AG09319 (cell line): ENCODE results near the gene ZBTB4.

Experiments
- DNase-seq: peaks from one replicate; pipeline ENCODE4 v3.0.0-alpha.2; 2010; ENCODE audit warnings: low read depth; ENCODE audit errors: extremely low read depth
- CTCF ChIP-seq: IDR thresholded peaks from 2 replicates; pipeline ENCODE4 v1.5.1; 2011; ENCODE audit warnings: low read depth, mild to moderate bottlenecking, inconsistent platforms, low read length, moderate library complexity

ZBTB4 gene

DNA sequence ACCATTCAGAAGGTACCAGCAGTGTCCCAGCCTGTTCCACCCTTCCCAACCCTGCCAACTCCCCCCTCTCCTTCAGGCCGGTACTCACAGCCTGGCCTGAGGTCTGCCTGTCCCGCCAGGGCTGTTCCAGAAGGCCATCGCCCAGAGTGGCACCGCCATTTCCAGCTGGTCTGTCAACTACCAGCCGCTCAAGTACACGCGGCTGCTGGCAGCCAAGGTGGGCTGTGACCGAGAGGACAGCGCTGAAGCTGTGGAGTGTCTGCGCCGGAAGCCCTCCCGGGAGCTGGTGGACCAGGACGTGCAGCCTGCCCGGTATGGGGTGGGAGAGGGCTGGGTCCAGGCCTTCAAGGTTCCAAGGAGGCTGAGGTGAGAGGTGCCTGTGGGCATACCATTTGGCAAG, 64.6 kb downstream of the ZBTB4 start:
- no peak for DNase-seq
- no peak for TF ChIP-seq CTCF

DNA sequence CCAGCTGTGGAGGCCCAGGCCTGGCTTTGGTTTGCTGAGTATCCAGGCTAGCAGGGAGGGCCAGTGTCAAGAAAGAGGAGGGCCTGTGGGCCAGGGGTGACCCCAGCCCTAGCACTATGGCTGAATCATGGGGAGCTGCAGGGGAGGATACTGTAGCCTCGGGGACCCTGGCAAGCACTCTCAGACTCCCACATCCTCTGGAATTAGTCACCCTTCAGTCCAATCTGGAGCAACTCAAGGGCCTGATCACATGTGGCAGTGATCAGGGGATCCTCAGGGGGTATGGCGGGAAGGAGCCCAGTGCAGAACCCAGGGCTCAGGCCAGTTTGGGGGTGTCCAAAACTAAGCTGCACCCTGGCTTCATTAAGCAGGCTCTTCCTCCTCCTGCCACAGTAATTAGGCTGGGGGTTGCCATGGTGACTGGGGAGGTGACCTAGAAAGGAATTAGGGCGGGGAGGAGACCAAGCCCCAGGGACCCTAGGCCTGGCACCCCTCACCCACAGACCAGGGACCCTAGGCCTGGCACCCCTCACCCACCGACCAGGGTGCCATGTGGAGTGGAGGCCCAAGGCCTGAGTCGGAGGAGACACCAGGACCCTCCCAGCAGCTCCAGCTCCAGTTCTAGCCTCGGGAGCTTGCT, 66.0 kb downstream of the ZBTB4 start:
- no peak for TF ChIP-seq CTCF
- peak; percentile 15 for DNase-seq

DNA sequence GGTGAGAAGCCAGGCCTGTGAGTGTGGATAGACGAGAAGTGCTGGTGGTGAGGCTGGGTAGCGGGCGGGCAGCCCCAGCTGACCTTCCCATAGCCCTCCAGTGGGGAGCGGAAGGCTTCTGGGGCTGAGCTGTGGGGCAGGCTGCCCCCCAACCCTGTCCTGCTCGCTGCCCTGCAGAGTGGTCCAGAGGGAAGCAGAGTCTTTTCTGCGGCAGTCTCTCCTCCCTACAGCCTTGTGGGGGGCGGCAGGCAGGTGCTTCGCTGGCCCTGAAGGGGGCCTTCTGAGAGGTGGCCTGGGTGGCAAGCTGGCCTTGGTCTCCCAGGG, 68.0 kb downstream of the ZBTB4 start:
- TF ChIP-seq CTCF: no peak
- DNase-seq: no peak

DNA sequence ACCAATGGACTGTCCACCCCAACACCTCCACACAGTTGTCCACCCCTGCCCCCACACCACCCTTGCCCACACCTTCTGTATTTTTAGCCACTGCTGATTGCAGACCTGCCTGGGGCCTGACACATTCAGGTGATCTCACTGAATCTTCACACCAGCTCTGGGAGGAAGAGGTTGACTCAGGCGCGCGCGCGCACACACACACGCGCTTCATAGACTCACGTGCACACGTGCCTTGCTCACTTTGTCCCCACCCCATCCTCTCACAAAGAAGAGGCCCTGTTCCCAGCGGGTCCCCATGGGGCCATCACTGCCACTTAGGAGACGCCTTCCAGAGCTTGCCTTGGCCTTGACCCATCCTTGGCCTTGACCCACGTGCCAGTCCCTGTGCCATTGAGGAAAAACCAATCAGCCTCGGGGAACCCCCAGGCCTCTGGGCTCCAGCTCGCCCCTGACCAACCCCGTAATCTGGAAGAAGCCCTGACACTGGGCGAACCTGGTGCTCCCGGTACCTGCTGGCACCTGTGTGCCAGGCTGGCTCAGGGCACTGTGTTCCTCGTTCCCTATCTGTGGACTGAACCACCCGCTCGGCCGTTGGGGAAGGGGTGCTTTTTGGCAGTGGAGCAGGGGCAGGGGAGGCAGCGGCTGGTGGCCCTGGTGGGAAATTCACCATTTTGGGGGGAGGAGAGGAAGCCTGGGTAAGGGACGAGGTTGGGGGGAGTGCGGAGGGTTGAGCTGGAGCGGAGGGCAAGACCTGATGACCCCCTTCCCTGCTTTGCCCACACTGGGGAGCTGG, 68.6 kb downstream of the ZBTB4 start:
- TF ChIP-seq CTCF: no peak
- DNase-seq: no peak

DNA sequence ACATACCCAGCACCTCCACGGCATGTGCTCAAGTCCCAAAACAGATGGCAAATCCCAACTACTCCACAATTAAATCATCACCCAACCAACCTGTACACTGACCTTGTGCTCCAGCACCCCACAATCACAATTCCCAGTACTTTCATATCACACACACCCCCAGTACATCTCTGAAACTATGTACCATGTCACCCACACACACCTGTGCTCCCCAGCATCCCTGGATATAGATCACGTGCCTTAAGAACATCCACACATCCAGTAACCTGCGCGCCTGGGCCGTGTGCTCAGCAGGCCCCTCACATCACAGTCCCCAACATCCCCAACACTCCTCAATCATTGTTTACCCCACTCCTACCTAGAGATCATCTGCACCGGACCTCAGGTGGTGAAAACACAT, 69.7 kb downstream of the ZBTB4 start:
- TF ChIP-seq CTCF: no peak
- no peak for DNase-seq
